Activated CD8-positive, alpha-beta T cell treated with anti-CD3 and anti-CD28 coated beads for 36 hours (primary cell): Measurements from ENCODE around the gene ZBBX. TPM values are rescaled to one million over a fixed set of nuclear protein-coding genes. Genes with fewer than 3 reads are reported as not detected.

Experiments
- ATAC-seq: fragments of 200-7000 bp; cut with Tn5 transposase; one replicate; pipeline ENCODE4 v1.10.0; 2021; ENCODE audit warnings: mild to moderate bottlenecking, moderate library complexity
- CTCF ChIA-PET: fragments of 350-600 bp; sonication (Branson Sonifier 250); formaldehyde crosslinking; loops from one replicate; lab custom pipeline; 2021; ENCODE audit warnings: antibody characterized with exemption; lab: Charles Lee
- POLR2A ChIA-PET: fragments of 350-600 bp; sonication (Branson Sonifier 250); formaldehyde crosslinking; loops from one replicate; lab custom pipeline; 2021; ENCODE audit warnings: antibody characterized with exemption; lab: Charles Lee
- DNase-seq: peaks from one replicate; pipeline ENCODE4 v3.0.0-alpha.2; 2020
- H3K27ac Mint-ChIP-seq: one replicate; pipeline ENCODE4 v1.8.0; 2021; ENCODE audit warnings: mild to moderate bottlenecking, mixed read lengths
- H3K27me3 Mint-ChIP-seq: one replicate; pipeline ENCODE4 v1.8.0; 2021; ENCODE audit warnings: mixed read lengths
- H3K36me3 Mint-ChIP-seq: one replicate; pipeline ENCODE4 v1.8.0; 2021; ENCODE audit warnings: low read depth, mixed read lengths
- H3K4me1 Mint-ChIP-seq: one replicate; pipeline ENCODE4 v1.8.0; 2021; ENCODE audit warnings: low read depth, mixed read lengths
- H3K4me3 Mint-ChIP-seq: one replicate; pipeline ENCODE4 v1.8.0; 2021; ENCODE audit warnings: mild to moderate bottlenecking, moderate library complexity, mixed read lengths
- H3K9me3 Mint-ChIP-seq: one replicate; pipeline ENCODE4 v1.8.0; 2021; ENCODE audit warnings: mixed read lengths
- intact Hi-C: fragments of 100-400 bp; cut with micrococcal nuclease; formaldehyde crosslinking; loops from one replicate; pipeline ENCODE4 v1.10.0; 2022
- total RNA-seq, 2 experiments: library from RNA; stranded (reverse); gene quantifications; one replicate each; pipeline ENCODE4 v1.2.3, GENCODE V29; 2021
- TF ChIP-seq, protein P1 (sequence below): fragments of 200-600 bp; IDR thresholded peaks from one replicate; pipeline ENCODE4 v1.8.0; 2022; ENCODE audit warnings: antibody characterized with exemption, mild to moderate bottlenecking

Gene ZBBX
- total RNA-seq, 2 experiments from 2014 or later: not detected

- ChIA-PET CTCF (no interaction called here), POLR2A (no interaction called here)
- no peaks in the 10 kb centered on the region for H3K4me1 Mint-ChIP-seq
- intact Hi-C loops: no loop called here
- TF ChIP-seq, protein P1, sequence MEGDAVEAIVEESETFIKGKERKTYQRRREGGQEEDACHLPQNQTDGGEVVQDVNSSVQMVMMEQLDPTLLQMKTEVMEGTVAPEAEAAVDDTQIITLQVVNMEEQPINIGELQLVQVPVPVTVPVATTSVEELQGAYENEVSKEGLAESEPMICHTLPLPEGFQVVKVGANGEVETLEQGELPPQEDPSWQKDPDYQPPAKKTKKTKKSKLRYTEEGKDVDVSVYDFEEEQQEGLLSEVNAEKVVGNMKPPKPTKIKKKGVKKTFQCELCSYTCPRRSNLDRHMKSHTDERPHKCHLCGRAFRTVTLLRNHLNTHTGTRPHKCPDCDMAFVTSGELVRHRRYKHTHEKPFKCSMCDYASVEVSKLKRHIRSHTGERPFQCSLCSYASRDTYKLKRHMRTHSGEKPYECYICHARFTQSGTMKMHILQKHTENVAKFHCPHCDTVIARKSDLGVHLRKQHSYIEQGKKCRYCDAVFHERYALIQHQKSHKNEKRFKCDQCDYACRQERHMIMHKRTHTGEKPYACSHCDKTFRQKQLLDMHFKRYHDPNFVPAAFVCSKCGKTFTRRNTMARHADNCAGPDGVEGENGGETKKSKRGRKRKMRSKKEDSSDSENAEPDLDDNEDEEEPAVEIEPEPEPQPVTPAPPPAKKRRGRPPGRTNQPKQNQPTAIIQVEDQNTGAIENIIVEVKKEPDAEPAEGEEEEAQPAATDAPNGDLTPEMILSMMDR: no peak
- ATAC-seq (no peak), DNase-seq (no peak)
- H3K27me3 Mint-ChIP-seq: no peaks in the 10 kb centered on the region
- no peak overlapping the region for H3K27ac Mint-ChIP-seq
- peaks cover 4% of the 10 kb centered on the region for H3K9me3 Mint-ChIP-seq
- no peak overlapping the region for H3K4me3 Mint-ChIP-seq
- H3K36me3 Mint-ChIP-seq: no peaks in the 10 kb centered on the region
Measured at GRCh38 chr3:167225821-167226220, 154.3 kb downstream of the ZBBX start.

GRCh38 chr3:167209011-167209410 lies 171.1 kb downstream of the ZBBX start:
- CTCF ChIA-PET: no interaction called here
- no peaks in the 10 kb centered on the region for H3K36me3 Mint-ChIP-seq
- ATAC-seq: no peak

DNA sequence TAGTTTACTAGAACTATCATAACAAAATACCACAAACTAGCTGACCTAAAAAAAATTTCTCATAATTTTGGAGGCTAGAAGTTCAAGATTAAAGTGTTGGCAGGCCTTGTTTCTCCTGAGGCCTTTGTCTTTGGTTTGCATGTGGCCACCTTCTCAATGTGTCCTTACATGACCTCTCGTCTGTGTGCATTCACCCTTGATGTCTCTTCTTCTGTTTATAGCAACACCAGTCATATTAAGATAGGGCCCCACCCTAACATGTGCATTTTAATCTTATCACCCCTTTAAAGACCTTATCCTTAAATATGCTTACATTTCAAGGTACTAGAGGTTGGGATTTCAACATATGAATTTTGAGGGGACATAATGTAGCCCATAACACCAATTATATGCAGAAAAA lies 177.0 kb downstream of the ZBBX start:
- Mint-ChIP-seq H3K36me3 (no peaks in the 10 kb centered on the region), H3K27ac (no peak overlapping the region), H3K9me3 (peaks cover 3% of the 10 kb centered on the region), H3K27me3 (no peaks in the 10 kb centered on the region), H3K4me3 (no peak overlapping the region), H3K4me1 (no peaks in the 10 kb centered on the region)
- CTCF ChIA-PET: no interaction called here
- DNase-seq (no peak), ATAC-seq (no peak)
- POLR2A ChIA-PET: no interaction called here
- intact Hi-C loops: no loop called here
- TF ChIP-seq, protein P1: no peak

More at GRCh38 chr3:167209011-167209410, 171.1 kb downstream of the ZBBX start:
- no peak for DNase-seq
- POLR2A ChIA-PET: no interaction called here
- H3K4me1 Mint-ChIP-seq: no peaks in the 10 kb centered on the region
- H3K4me3 Mint-ChIP-seq: no peak overlapping the region
- H3K27me3 Mint-ChIP-seq: no peaks in the 10 kb centered on the region
- intact Hi-C loops: no loop called here
- H3K27ac Mint-ChIP-seq: no peak overlapping the region
- H3K9me3 Mint-ChIP-seq: peaks cover 5% of the 10 kb centered on the region
- TF ChIP-seq, protein P1: no peak

DNA sequence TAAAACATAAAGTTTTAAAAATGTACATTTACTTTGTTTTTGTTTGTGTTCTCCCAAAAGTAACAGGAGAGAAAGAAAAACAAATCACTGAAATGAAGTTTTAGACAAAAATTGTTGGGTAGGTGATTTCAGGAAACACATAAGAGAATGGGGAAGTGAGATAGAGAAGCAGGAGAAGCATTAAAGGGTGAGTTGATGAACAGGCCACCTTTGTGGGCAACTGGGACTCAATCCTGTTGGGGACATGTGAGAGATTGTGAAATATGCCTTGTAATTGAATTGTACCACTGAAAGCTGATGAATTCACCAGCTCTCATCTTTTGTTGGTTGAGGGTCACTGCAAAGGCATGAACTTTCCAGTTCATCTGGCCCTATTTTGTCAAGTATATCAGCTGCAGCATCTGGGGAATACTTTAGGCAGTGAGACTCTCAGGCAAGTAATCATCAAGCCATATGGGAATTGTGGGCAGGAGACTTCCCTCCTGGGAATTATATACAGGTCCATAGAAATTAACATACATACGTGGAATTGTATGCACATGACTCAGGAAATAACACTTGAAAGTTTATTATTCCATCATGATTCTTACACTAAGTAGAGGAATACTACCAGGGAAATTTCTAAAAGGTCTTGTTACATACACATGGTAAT lies 181.0 kb downstream of the ZBBX start:
- CTCF ChIA-PET: no interaction called here
- H3K36me3 Mint-ChIP-seq: no peaks in the 10 kb centered on the region
- TF ChIP-seq, protein P1: no peak
- H3K9me3 Mint-ChIP-seq: peaks cover 3% of the 10 kb centered on the region
- no peaks in the 10 kb centered on the region for H3K27me3 Mint-ChIP-seq
- H3K4me1 Mint-ChIP-seq: no peaks in the 10 kb centered on the region
- DNase-seq (no peak), ATAC-seq (no peak)
- POLR2A ChIA-PET: no interaction called here
- intact Hi-C loops: no loop called here
- H3K27ac Mint-ChIP-seq: no peak overlapping the region
- no peak overlapping the region for H3K4me3 Mint-ChIP-seq

Other genes starting within 250 kb of the ZBBX start
- gene SERPINI2, start 93.7 kb upstream of the ZBBX start, total RNA-seq: not detected